ENCODE data around the gene IREB2.

GRCh38 chr15:78437762-78438618 lies at the start of gene IREB2:
- TF ChIP-seq CTCF (IDR thresholded peaks at IDR 0.05), result no peak
- peak; percentile 10 to 66 for TF ChIP-seq POLR2A (IDR thresholded peaks at IDR 0.05)

Measured in adrenal gland (tissue), 5 donors.